Measurements from ENCODE around the gene TP53BP1.

DNA sequence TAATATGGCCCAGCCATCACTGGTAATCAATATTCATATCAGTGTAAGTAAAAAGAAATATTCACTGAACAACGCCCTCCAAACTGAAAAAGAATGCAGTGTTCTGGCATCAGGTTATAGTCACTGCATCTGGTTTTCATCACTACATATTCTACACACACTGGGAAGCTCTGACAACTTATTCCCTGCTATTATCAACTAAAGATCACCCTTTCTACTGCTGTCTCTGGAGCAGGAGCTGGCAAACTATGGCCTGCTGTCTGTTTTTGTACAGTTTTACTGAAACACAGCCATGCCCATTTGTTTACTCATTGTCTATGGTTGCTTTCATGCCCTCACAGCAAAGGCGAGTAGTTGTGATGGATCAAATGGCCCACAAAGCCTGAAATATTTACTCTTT is 86.8 kb downstream of the TP53BP1 start:
- TF ChIP-seq, protein P1, sequence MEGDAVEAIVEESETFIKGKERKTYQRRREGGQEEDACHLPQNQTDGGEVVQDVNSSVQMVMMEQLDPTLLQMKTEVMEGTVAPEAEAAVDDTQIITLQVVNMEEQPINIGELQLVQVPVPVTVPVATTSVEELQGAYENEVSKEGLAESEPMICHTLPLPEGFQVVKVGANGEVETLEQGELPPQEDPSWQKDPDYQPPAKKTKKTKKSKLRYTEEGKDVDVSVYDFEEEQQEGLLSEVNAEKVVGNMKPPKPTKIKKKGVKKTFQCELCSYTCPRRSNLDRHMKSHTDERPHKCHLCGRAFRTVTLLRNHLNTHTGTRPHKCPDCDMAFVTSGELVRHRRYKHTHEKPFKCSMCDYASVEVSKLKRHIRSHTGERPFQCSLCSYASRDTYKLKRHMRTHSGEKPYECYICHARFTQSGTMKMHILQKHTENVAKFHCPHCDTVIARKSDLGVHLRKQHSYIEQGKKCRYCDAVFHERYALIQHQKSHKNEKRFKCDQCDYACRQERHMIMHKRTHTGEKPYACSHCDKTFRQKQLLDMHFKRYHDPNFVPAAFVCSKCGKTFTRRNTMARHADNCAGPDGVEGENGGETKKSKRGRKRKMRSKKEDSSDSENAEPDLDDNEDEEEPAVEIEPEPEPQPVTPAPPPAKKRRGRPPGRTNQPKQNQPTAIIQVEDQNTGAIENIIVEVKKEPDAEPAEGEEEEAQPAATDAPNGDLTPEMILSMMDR (IDR thresholded peaks at IDR 0.05), result no peak
- TF ChIP-seq POLR2A (IDR thresholded peaks at IDR 0.05), result no peak

All from testis (tissue), 2 donors.